B cell (primary cell): Measurements from ENCODE around the gene DDIT4.

Experiments
- EZH2 ChIP-seq: IDR thresholded peaks from 2 replicates; pipeline ENCODE4 v1.6.1; 2012; ENCODE audit warnings: borderline replicate concordance, low read depth, mild to moderate bottlenecking, moderate library complexity, low read length; ENCODE audit not compliant: insufficient read depth, poor library complexity, severe bottlenecking
- TF ChIP-seq, protein P1 (sequence below): fragments of 200-600 bp; IDR thresholded peaks from one replicate; pipeline ENCODE4 v1.8.0; 2022; ENCODE audit warnings: antibody characterized with exemption, mild to moderate bottlenecking

DNA sequence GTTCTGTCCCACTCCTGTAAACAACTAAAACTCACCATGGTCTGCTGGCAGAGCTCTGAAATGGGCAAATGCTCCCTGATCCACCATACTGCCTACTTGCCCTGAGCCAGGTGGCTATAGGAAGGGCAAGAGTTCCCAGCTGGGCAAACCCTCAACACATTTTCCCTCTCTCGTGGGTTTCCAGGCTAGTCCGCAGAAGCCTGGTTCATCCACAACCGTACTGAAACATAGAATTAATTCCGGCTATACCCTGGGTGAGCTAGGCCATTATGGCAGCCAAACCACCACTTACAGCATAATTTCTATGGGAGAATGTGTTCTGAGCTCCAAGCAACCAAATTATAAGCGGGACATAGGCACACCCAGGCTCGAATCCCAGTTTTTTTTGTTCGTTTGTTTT, 20.1 kb upstream of the DDIT4 start:
- TF ChIP-seq, protein P1, sequence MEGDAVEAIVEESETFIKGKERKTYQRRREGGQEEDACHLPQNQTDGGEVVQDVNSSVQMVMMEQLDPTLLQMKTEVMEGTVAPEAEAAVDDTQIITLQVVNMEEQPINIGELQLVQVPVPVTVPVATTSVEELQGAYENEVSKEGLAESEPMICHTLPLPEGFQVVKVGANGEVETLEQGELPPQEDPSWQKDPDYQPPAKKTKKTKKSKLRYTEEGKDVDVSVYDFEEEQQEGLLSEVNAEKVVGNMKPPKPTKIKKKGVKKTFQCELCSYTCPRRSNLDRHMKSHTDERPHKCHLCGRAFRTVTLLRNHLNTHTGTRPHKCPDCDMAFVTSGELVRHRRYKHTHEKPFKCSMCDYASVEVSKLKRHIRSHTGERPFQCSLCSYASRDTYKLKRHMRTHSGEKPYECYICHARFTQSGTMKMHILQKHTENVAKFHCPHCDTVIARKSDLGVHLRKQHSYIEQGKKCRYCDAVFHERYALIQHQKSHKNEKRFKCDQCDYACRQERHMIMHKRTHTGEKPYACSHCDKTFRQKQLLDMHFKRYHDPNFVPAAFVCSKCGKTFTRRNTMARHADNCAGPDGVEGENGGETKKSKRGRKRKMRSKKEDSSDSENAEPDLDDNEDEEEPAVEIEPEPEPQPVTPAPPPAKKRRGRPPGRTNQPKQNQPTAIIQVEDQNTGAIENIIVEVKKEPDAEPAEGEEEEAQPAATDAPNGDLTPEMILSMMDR = no peak
- no peak for TF ChIP-seq EZH2
